A673 (cell line): ENCODE measurements around the gene GMEB2.

Source experiments
- CTCF ChIP-seq: fragments of 300-800, 200-600 bp; sonication (generic); conservative IDR thresholded peaks from 2 replicates; pipeline ENCODE4 v1.5.1; 2017; ENCODE audit warnings: low read depth, mild to moderate bottlenecking, antibody characterized with exemption, low read length, moderate library complexity, mixed read lengths
- EZH2 ChIP-seq: fragments of 200-600 bp; sonication (generic); IDR thresholded peaks from 2 replicates; pipeline ENCODE4 v1.6.1; 2017; ENCODE audit warnings: borderline replicate concordance, low read depth, mild to moderate bottlenecking, mixed read lengths, antibody characterized with exemption, low read length; ENCODE audit not compliant: poor library complexity, severe bottlenecking

GRCh38 chr20:63563225-63563935 lies 63.5 kb downstream of the GMEB2 start:
- TF ChIP-seq CTCF (no peak), EZH2 (no peak)
